ENCODE results near the gene DUSP19. TPM values are rescaled to one million over a fixed set of nuclear protein-coding genes. Genes with fewer than 3 reads are reported as not detected.

Gene DUSP19
- total RNA-seq, 3 donors from 2014 or later = 1.2 to 2.5 (median 2.2) TPM

- Mint-ChIP-seq H3K9me3 (no peaks in the 10 kb centered on the region), H3K36me3 (ENCODE audit: insufficient read depth) (peaks cover 6% of the 10 kb centered on the region), H3K4me1 (ENCODE audit: low read depth) (peaks cover 32% of the 10 kb centered on the region), H3K27me3 (ENCODE audit: low read depth) (no peaks in the 10 kb centered on the region), H3K4me3 (peak overlapping the region; percentile 96)
- no peak for DNase-seq
- no peak for ATAC-seq
These were observed 48.1 kb downstream of the DUSP19 start for GRCh38 chr2:183126635-183127034.

GRCh38 chr2:183134016-183134415 lies 55.5 kb downstream of the DUSP19 start:
- Mint-ChIP-seq H3K4me1 (ENCODE audit: low read depth) (peaks cover 2% of the 10 kb centered on the region), H3K4me3 (no peak overlapping the region)
- no peak for ATAC-seq

GRCh38 chr2:183148955-183149354 lies 70.4 kb downstream of the DUSP19 start:
- DNase-seq (no peak), ATAC-seq (no peak)
- Mint-ChIP-seq H3K9me3 (peaks cover 6% of the 10 kb centered on the region), H3K4me3 (no peak overlapping the region), H3K27me3 (ENCODE audit: low read depth) (no peaks in the 10 kb centered on the region), H3K4me1 (ENCODE audit: low read depth) (peaks cover 5% of the 10 kb centered on the region), H3K36me3 (ENCODE audit: insufficient read depth) (peaks cover 57% of the 10 kb centered on the region)

More at GRCh38 chr2:183134016-183134415, 55.5 kb downstream of the DUSP19 start:
- no peak for DNase-seq
- H3K27me3 Mint-ChIP-seq (ENCODE audit: low read depth) = no peaks in the 10 kb centered on the region
- H3K9me3 Mint-ChIP-seq = no peaks in the 10 kb centered on the region
- peaks cover 27% of the 10 kb centered on the region for H3K36me3 Mint-ChIP-seq (ENCODE audit: insufficient read depth)

- Mint-ChIP-seq H3K9me3 (peaks cover 1% of the 10 kb centered on the region), H3K27me3 (ENCODE audit: low read depth) (no peaks in the 10 kb centered on the region), H3K36me3 (ENCODE audit: insufficient read depth) (peaks cover 57% of the 10 kb centered on the region), H3K4me3 (no peak overlapping the region), H3K4me1 (ENCODE audit: low read depth) (peaks cover 5% of the 10 kb centered on the region)
- ATAC-seq = no peak
- no peak for DNase-seq
These were observed 70.9 kb downstream of the DUSP19 start for GRCh38 chr2:183149489-183149888.

Other genes starting within 250 kb of the DUSP19 start
- gene FRZB, start 212.1 kb upstream of the DUSP19 start, total RNA-seq = not detected
- gene NCKAP1, start 40.3 kb upstream of the DUSP19 start, total RNA-seq = 10 to 100 TPM in 1 of 3 donors, 1 to 10 TPM in 2; 8.2 to 13.0 (median 8.3) TPM
- 10 to 100 TPM; 55.0 to 61.9 (median 60.5) TPM for gene NUP35, start 45.7 kb downstream of the DUSP19 start, total RNA-seq